Hepatocyte (in vitro differentiated cells): ENCODE data around the gene SZRD1. TPM values are rescaled to one million over a fixed set of nuclear protein-coding genes. Genes with fewer than 3 reads are reported as not detected.
"Not testable (repeated sequence)": the region's sequence is repeated elsewhere in the genome, so short reads cannot be mapped to it uniquely, and the experiment has no call there.

Experiments used
- DNase-seq: peaks from one replicate; pipeline ENCODE4 v3.0.0-alpha.2; 2016; ENCODE audit warnings: low spot score
- H2AFZ ChIP-seq: fragments of 200-600 bp; sonication (generic); 2 replicates; pipeline ENCODE4 v1.6.0; 2016; ENCODE audit warnings: antibody characterized with exemption, mild to moderate bottlenecking
- H3K27ac ChIP-seq: fragments of 200-600 bp; sonication (generic); 2 replicates; pipeline ENCODE4 v1.5.1; 2016; ENCODE audit warnings: mild to moderate bottlenecking
- H3K27me3 ChIP-seq: fragments of 200-600 bp; sonication (generic); 2 replicates; pipeline ENCODE4 v1.6.1; 2016
- H3K36me3 ChIP-seq: fragments of 200-600 bp; sonication (generic); replicated peaks from 2 replicates; pipeline ENCODE4 v1.5.1; 2016; ENCODE audit warnings: low read depth; ENCODE audit not compliant: insufficient read depth
- H3K4me1 ChIP-seq: fragments of 200-600 bp; sonication (generic); 2 replicates; pipeline ENCODE4 v1.5.1; 2016; ENCODE audit warnings: mild to moderate bottlenecking, moderate library complexity; ENCODE audit not compliant: insufficient read depth
- H3K4me2 ChIP-seq: fragments of 200-600 bp; sonication (generic); 2 replicates; pipeline ENCODE4 v1.6.0; 2016
- H3K4me3 ChIP-seq: fragments of 200-600 bp; sonication (generic); 2 replicates; pipeline ENCODE4 v1.5.1; 2016; ENCODE audit warnings: mild to moderate bottlenecking
- H3K79me2 ChIP-seq: fragments of 200-600 bp; sonication (generic); 2 replicates; pipeline ENCODE4 v1.6.0; 2017; ENCODE audit warnings: mild to moderate bottlenecking
- H3K9me2 ChIP-seq: fragments of 200-600 bp; sonication (generic); replicated peaks from 2 replicates; pipeline ENCODE4 v1.6.0; 2017; ENCODE audit warnings: mild to moderate bottlenecking; ENCODE audit not compliant: insufficient read depth
- H3K9me3 ChIP-seq: fragments of 200-600 bp; sonication (generic); 2 replicates; pipeline ENCODE4 v1.5.1; 2016; ENCODE audit warnings: low read depth, mild to moderate bottlenecking
- H4K20me1 ChIP-seq: fragments of 200-600 bp; sonication (generic); 2 replicates; pipeline ENCODE4 v1.6.0; 2016; ENCODE audit warnings: mild to moderate bottlenecking; ENCODE audit not compliant: insufficient read depth, poor library complexity, severe bottlenecking
- CTCF ChIP-seq: fragments of 200-600 bp; sonication (generic); IDR thresholded peaks from 2 replicates; pipeline ENCODE4 v1.5.1; 2016; ENCODE audit warnings: antibody characterized with exemption, mild to moderate bottlenecking; ENCODE audit not compliant: poor library complexity
- EZH2 ChIP-seq: fragments of 200-600 bp; sonication (generic); IDR thresholded peaks from 2 replicates; pipeline ENCODE4 v1.6.1; 2016; ENCODE audit warnings: antibody characterized with exemption, mild to moderate bottlenecking, borderline replicate concordance
- EZH2phosphoT487 ChIP-seq: fragments of 200-600 bp; sonication (generic); IDR thresholded peaks from one replicate; pipeline ENCODE4 v1.6.1; 2018; ENCODE audit warnings: antibody characterized with exemption, mild to moderate bottlenecking, low read depth, moderate library complexity; ENCODE audit not compliant: unreplicated experiment, severe bottlenecking
- WGBS: methylation state at CpG from one replicate; pipeline ENCODE4 v1.1.6; 2016; ENCODE audit warnings: low lambda C conversion rate; ENCODE audit errors: missing lambda C conversion rate; 5-methylcytosine and 5-hydroxymethylcytosine counted together
- polyA plus RNA-seq: library from polyadenylated mRNA; unstranded; fragments of >200 nt; fragmentation: Nextera tagmentation; extraction: Ambion mirVana; gene quantifications from 2 replicates; pipeline ENCODE4 v1.2.1, GENCODE V29; 2016
- total RNA-seq: library from RNA; depleted of rRNA; stranded (reverse); fragments of >200 nt; gene quantifications from 2 replicates; pipeline ENCODE4 v1.2.3, GENCODE V29; 2014

SZRD1 gene
- total and polyA plus RNA-seq, 2 experiments from 2014 or later: 63.0 to 72.1 TPM

GRCh38 chr1:16342331-16343062, 24.5 kb upstream of the SZRD1 start:
- Histone ChIP-seq H3K27me3 (no peaks in the 10 kb centered on the region), H3K4me1 (no peaks in the 10 kb centered on the region), H3K4me2 (no peak overlapping the region), H3K9me3 (no peaks in the 10 kb centered on the region), H2AFZ (no peak overlapping the region), H4K20me1 (peaks cover 73% of the 10 kb centered on the region), H3K9me2 (no peaks in the 10 kb centered on the region), H3K27ac (no peak overlapping the region), H3K4me3 (no peak overlapping the region), H3K79me2 (peaks cover 95% of the 10 kb centered on the region), H3K36me3 (no peaks in the 10 kb centered on the region)
- TF ChIP-seq CTCF (no peak), EZH2 (no peak), EZH2phosphoT487 (no peak)
- no peak for DNase-seq
- 85% methylated on average over 10 of the region's 10 CpGs for WGBS

GRCh38 chr1:16343276-16343675, 23.8 kb upstream of the SZRD1 start:
- H3K27ac ChIP-seq, H3K4me1 ChIP-seq, H3K36me3 ChIP-seq, H3K9me3 ChIP-seq, H2AFZ ChIP-seq, DNase-seq, H3K27me3 ChIP-seq, H3K4me3 ChIP-seq, H3K9me2 ChIP-seq, H3K4me2 ChIP-seq: not testable (repeated sequence)
- peaks cover 98% of the 10 kb centered on the region for H3K79me2 ChIP-seq
- peaks cover 76% of the 10 kb centered on the region for H4K20me1 ChIP-seq
- 97% methylated on average over 6 of the region's 6 CpGs for WGBS

- H3K79me2 ChIP-seq: peaks cover 86% of the 10 kb centered on the region
Measured at GRCh38 chr1:16348414-16349182, 18.4 kb upstream of the SZRD1 start.

More at GRCh38 chr1:16348414-16349182, 18.4 kb upstream of the SZRD1 start:
- H3K4me2 ChIP-seq: peak overlapping the region; percentile 84
- H3K9me3 ChIP-seq: no peaks in the 10 kb centered on the region
- TF ChIP-seq CTCF: no peak
- no peak for TF ChIP-seq EZH2
- TF ChIP-seq EZH2phosphoT487: no peak
- peaks cover 24% of the 10 kb centered on the region for H3K4me1 ChIP-seq
- H2AFZ ChIP-seq: no peak overlapping the region
- no peak for DNase-seq
- H4K20me1 ChIP-seq: peaks cover 69% of the 10 kb centered on the region
- H3K36me3 ChIP-seq: no peaks in the 10 kb centered on the region
- H3K27me3 ChIP-seq: no peaks in the 10 kb centered on the region
- H3K4me3 ChIP-seq: no peak overlapping the region
- peak overlapping the region; percentile 14 for H3K27ac ChIP-seq
- WGBS: 95% methylated on average over 14 of the region's 14 CpGs
- H3K9me2 ChIP-seq: no peaks in the 10 kb centered on the region
